ENCODE results near the gene FAM186B. TPM values are rescaled to one million over a fixed set of nuclear protein-coding genes. Genes with fewer than 3 reads are reported as not detected.

The FAM186B gene
- total RNA-seq, 4 donors from 2014 or later = 0.31 to 1.0 (median 0.70) TPM

- H3K9me3 ChIP-seq = no peaks in the 10 kb centered on the region
- no peaks in the 10 kb centered on the region for H3K27me3 ChIP-seq
- DNase-seq (peak in 1 of 2 donors; percentile 35), ATAC-seq (peak; percentile 55 to 66)
- no peaks in the 10 kb centered on the region for H3K36me3 ChIP-seq
- in situ Hi-C loops (cut with MboI; ENCODE audit: low sequenced_read_pairs in 4 of 4) = no loop called here
- H3K4me3 ChIP-seq = peak overlapping the region; percentile 52 to 84 (median 65)
- no peak for TF ChIP-seq POLR2A (IDR thresholded peaks at IDR 0.05)
- TF ChIP-seq, protein P1, sequence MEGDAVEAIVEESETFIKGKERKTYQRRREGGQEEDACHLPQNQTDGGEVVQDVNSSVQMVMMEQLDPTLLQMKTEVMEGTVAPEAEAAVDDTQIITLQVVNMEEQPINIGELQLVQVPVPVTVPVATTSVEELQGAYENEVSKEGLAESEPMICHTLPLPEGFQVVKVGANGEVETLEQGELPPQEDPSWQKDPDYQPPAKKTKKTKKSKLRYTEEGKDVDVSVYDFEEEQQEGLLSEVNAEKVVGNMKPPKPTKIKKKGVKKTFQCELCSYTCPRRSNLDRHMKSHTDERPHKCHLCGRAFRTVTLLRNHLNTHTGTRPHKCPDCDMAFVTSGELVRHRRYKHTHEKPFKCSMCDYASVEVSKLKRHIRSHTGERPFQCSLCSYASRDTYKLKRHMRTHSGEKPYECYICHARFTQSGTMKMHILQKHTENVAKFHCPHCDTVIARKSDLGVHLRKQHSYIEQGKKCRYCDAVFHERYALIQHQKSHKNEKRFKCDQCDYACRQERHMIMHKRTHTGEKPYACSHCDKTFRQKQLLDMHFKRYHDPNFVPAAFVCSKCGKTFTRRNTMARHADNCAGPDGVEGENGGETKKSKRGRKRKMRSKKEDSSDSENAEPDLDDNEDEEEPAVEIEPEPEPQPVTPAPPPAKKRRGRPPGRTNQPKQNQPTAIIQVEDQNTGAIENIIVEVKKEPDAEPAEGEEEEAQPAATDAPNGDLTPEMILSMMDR (IDR thresholded peaks at IDR 0.05 in 4 of 5, conservative IDR thresholded peaks at IDR 0.05 in 1 of 5) = no peak
- peaks cover 11 to 15% of the 10 kb centered on the region in 2 donors for H3K4me1 ChIP-seq
- peak overlapping the region; percentile 80 to 91 (median 84) for H3K27ac ChIP-seq
- intact Hi-C loops (cut with DNase I; ENCODE audit: low total_unique reads) = loop anchor here (1.0 kb wide), 2 partner anchors 54 to 256 kb away; partner anchors contain the start of gene MCRS1
Measured at GRCh38 chr12:49622501-49623141, 17.2 kb upstream of the FAM186B start.

- no peak for TF ChIP-seq POLR2A (IDR thresholded peaks at IDR 0.05)
- TF ChIP-seq, protein P1 (IDR thresholded peaks at IDR 0.05 in 4 of 5, conservative IDR thresholded peaks at IDR 0.05 in 1 of 5) = no peak
- DNase-seq = no peak
- in situ Hi-C loops (cut with MboI; ENCODE audit: low sequenced_read_pairs in 4 of 4) (no loop called here), intact Hi-C loops (cut with DNase I; ENCODE audit: low total_unique reads) (loop anchor here (1.0 kb wide), 1 partner anchor 256 kb away; no protein-coding TSS in a partner anchor)
- Histone ChIP-seq H3K27me3 (no peaks in the 10 kb centered on the region), H3K27ac (peak overlapping the region; percentile 80 to 91 (median 84)), H3K9me3 (no peaks in the 10 kb centered on the region), H3K4me3 (peak overlapping the region; percentile 52 to 84 (median 65)), H3K36me3 (no peaks in the 10 kb centered on the region), H3K4me1 (peaks cover 11 to 15% of the 10 kb centered on the region in 2 donors)
- ATAC-seq = peak; percentile 3 to 4
Measured at GRCh38 chr12:49621651-49622500, 16.4 kb upstream of the FAM186B start.

DNA sequence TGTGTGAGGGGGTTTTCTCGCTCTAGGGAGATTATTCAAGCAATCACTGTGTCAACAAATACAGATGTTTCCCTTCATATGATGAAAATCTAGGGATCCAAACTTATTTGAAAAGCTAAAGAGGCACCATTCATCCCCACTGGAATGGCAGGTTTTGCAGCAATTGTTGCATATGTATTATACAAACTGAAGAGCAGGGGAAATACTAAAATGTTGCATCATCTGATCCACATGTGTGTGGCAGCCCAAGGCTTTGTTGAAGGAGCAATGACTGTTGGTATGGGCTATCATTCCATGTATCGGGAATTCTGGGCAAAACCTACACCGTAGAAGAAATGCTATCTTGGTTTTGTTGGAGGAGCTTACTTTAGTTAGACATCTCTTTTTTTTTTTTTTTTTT is 13.8 kb upstream of the FAM186B start:
- no peaks in the 10 kb centered on the region for H3K27me3 ChIP-seq

GRCh38 chr12:49618576-49618975 is 13.1 kb upstream of the FAM186B start:
- no peaks in the 10 kb centered on the region for H3K27me3 ChIP-seq
- H3K27ac ChIP-seq = no peak overlapping the region
- in situ Hi-C loops (cut with MboI; ENCODE audit: low sequenced_read_pairs in 4 of 4) (no loop called here), intact Hi-C loops (cut with DNase I; ENCODE audit: low total_unique reads) (no loop called here)
- DNase-seq = no peak
- no peaks in the 10 kb centered on the region for H3K36me3 ChIP-seq
- H3K4me1 ChIP-seq = peaks cover 11 to 15% of the 10 kb centered on the region in 2 donors
- no peak for ATAC-seq
- no peak for TF ChIP-seq POLR2A (IDR thresholded peaks at IDR 0.05)
- TF ChIP-seq, protein P1 (IDR thresholded peaks at IDR 0.05 in 4 of 5, conservative IDR thresholded peaks at IDR 0.05 in 1 of 5) = no peak
- H3K4me3 ChIP-seq = no peak overlapping the region
- no peaks in the 10 kb centered on the region for H3K9me3 ChIP-seq

More for the DNA sequence above, 13.8 kb upstream of the FAM186B start:
- ATAC-seq = no peak
- H3K9me3 ChIP-seq = no peaks in the 10 kb centered on the region
- in situ Hi-C loops (cut with MboI; ENCODE audit: low sequenced_read_pairs in 4 of 4) (no loop called here), intact Hi-C loops (cut with DNase I; ENCODE audit: low total_unique reads) (no loop called here)
- no peak overlapping the region for H3K4me3 ChIP-seq
- no peak for DNase-seq
- TF ChIP-seq, protein P1 (IDR thresholded peaks at IDR 0.05 in 4 of 5, conservative IDR thresholded peaks at IDR 0.05 in 1 of 5) = no peak
- TF ChIP-seq POLR2A (IDR thresholded peaks at IDR 0.05) = no peak
- H3K36me3 ChIP-seq = no peaks in the 10 kb centered on the region
- H3K27ac ChIP-seq = no peak overlapping the region
- peaks cover 11 to 15% of the 10 kb centered on the region in 2 donors for H3K4me1 ChIP-seq

All from gastrocnemius medialis (tissue), 4 donors.